Lung (tissue), 12 donors: ENCODE results near the gene OR10H3. TPM values are rescaled to one million over a fixed set of nuclear protein-coding genes. Genes with fewer than 3 reads are reported as not detected.
"Not testable (repeated sequence)": the region's sequence is repeated elsewhere in the genome, so short reads cannot be mapped to it uniquely, and the experiment has no call there.

ENCODE experiments used
- ATAC-seq: fragments of 200-7000 bp; cut with Tn5 transposase; one replicate; pipeline ENCODE4 v1.9.1; 2020; ENCODE audit warnings: moderate number of reproducible peaks; ENCODE audit not compliant: insufficient read depth, low FRiP score
- DNase-seq, 3 donors: peaks; one replicate each; pipeline ENCODE4 v3.0.0-alpha.2; 2013 to 2017
- H3K27ac ChIP-seq, 2 donors: one replicate each; pipeline ENCODE4 v1.5.1; 2013; ENCODE audit warnings: mild to moderate bottlenecking in 2 of 2, moderate library complexity in 2 of 2, control low read depth in 1 of 2, inconsistent platforms in 1 of 2, low read depth in 1 of 2, low read length in 1 of 2
- H3K27me3 ChIP-seq, 3 donors: one replicate each; pipeline ENCODE4 v1.5.1; 2013; ENCODE audit warnings: low read length in 2 of 3; ENCODE audit not compliant: control insufficient read depth in 3 of 3, insufficient read depth in 3 of 3
- H3K36me3 ChIP-seq, 4 donors: one replicate each; pipeline ENCODE4 v1.5.1; 2013; ENCODE audit warnings: low read length in 4 of 4, mild to moderate bottlenecking in 1 of 4, moderate library complexity in 1 of 4; ENCODE audit not compliant: control insufficient read depth in 4 of 4, insufficient read depth in 4 of 4
- H3K4me1 ChIP-seq, 5 donors: one replicate each; pipeline ENCODE4 v1.5.1; 2013; ENCODE audit warnings: low read length in 5 of 5, mild to moderate bottlenecking in 2 of 5, moderate library complexity in 1 of 5; ENCODE audit not compliant: control insufficient read depth in 5 of 5, insufficient read depth in 5 of 5
- H3K4me3 ChIP-seq: one replicate; pipeline ENCODE4 v1.5.1; 2013; ENCODE audit warnings: mild to moderate bottlenecking, control low read depth, moderate library complexity
- H3K9ac ChIP-seq, 2 donors: one replicate each; pipeline ENCODE4 v1.5.1; 2013; ENCODE audit warnings: low read length in 2 of 2, control low read depth in 1 of 2; ENCODE audit not compliant: insufficient read depth in 1 of 2
- H3K9me3 ChIP-seq, 4 donors: one replicate each; pipeline ENCODE4 v1.5.1; 2013; ENCODE audit warnings: low read length in 3 of 4, mild to moderate bottlenecking in 1 of 4, moderate library complexity in 1 of 4; ENCODE audit not compliant: control insufficient read depth in 4 of 4, insufficient read depth in 3 of 4
- CTCF ChIP-seq: IDR thresholded peaks from 2 replicates; pipeline ENCODE4 v1.5.1; 2012; ENCODE audit warnings: mild to moderate bottlenecking; ENCODE audit errors: control extremely low read depth, extremely low read depth
- WGBS, 2 donors: extraction: QIAGEN DNeasy Blood & Tissue Kit; methylation state at CpG; one replicate each; pipeline ENCODE4 v1.1.7; 2013; 5-methylcytosine and 5-hydroxymethylcytosine counted together
- polyA plus RNA-seq, 2 donors: library from polyadenylated mRNA; stranded (reverse); fragments of 200-250 nt; gene quantifications; one replicate each; pipeline ENCODE4 v1.2.1, GENCODE V29; 2013
- total RNA-seq, 2 donors: library from RNA; depleted of rRNA in 1 of 2; stranded (reverse); fragments of >200 nt in 1 of 2; gene quantifications; one replicate each; pipeline ENCODE4 v1.2.1, GENCODE V29; 2014 to 2021
- donor health status: control.
- donor health status: control.
- donor health status: Bipolar disorder and iron deficiency.
- donor health status: healthy.
- donor health status: DM: yes; HTN: yes; CAD: no.

The OR10H3 gene
- total and polyA plus RNA-seq, 4 donors: not detected

DNA sequence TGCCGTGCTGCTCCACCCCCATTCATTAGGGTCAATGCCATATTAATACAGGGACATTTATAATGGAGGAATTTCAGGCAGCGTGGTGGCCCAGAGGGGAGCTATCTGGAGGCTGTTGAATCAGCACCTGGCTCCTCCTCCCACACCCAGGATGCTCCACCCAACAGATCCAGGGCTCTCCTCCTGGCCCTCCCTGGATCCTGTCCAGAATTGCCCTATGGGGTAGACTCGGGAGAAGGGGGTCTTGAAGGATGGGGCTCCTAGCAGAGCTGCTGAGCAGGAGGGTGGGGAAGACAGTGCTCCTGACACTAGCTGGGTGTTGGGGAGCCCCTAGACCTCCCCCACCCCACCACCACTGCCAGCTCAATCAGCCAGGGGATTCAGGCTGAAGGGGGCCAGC lies 44.4 kb downstream of the OR10H3 start:
- Histone ChIP-seq H3K9ac (no peak overlapping the region), H3K36me3 (no peaks in the 10 kb centered on the region), H3K27ac (no peak overlapping the region), H3K4me3 (no peak overlapping the region), H3K9me3 (no peaks in the 10 kb centered on the region), H3K4me1 (peaks cover 0 to 12% (median 9%) of the 10 kb centered on the region in 5 donors), H3K27me3 (no peaks in the 10 kb centered on the region)
- no peak for DNase-seq
- no peak for TF ChIP-seq CTCF
- WGBS, 2 donors: 77% methylated on average over 3 of the region's 3 CpGs
- no peak for ATAC-seq

- H3K27ac ChIP-seq, H3K4me3 ChIP-seq, ATAC-seq, H3K36me3 ChIP-seq, H3K27me3 ChIP-seq, H3K9me3 ChIP-seq, H3K9ac ChIP-seq, DNase-seq: not testable (repeated sequence)
- 33 to 46% methylated on average over 7 of the region's 7 CpGs for WGBS, 2 donors
- H3K4me1 ChIP-seq: peaks cover 0 to 12% (median 9%) of the 10 kb centered on the region in 5 donors
Observed at GRCh38 chr19:15782896-15783295, 45.1 kb downstream of the OR10H3 start.

GRCh38 chr19:15787611-15788155 lies 49.9 kb downstream of the OR10H3 start, which contains the start of gene OR10H5:
Gene OR10H5 (plus strand): TSS chr19:15787661. CDS start chr19:15794049, 6,388 bp downstream.
- no peak for ATAC-seq
- TF ChIP-seq CTCF: no peak
- WGBS, 2 donors: 71 to 79% methylated on average over 6 of the region's 6 CpGs

DNA sequence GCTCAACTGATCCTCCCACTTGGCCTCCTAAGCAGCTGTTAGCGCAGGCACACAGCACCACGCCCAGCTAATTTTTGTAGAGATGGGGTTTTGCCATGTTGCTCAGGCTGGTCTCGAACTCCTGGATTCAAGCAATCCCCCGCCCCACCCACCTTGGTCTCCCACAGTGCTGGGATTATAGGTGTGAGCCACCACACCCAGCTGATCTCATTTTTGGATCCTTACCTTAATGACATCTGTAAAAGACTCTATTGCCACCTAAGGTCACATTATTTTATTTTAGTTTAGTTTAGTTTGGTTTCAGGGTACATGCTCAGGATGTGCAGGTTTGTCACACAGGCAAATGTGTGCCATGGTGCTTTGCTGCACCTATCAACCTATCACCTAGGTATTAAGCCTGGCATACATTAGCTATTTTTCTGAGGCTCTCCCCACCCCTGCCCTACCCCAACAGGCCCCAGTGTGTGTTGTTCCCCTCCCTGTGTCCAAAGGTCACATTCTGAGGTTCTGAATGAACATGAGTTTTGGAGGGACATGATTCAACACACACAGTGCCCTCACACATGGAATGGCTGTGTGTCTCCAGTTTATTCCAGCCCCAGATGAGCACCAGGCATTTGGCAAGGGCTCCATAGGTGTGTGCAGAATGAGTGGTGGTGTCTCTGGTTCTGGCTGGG lies 50.9 kb downstream of the OR10H3 start:
- no peak for TF ChIP-seq CTCF
- ATAC-seq (no peak), DNase-seq (no peak)
- Histone ChIP-seq H3K27me3 (no peaks in the 10 kb centered on the region), H3K4me1 (no peaks in the 10 kb centered on the region), H3K9me3 (no peaks in the 10 kb centered on the region), H3K4me3 (no peak overlapping the region), H3K27ac (no peak overlapping the region), H3K9ac (no peak overlapping the region), H3K36me3 (no peaks in the 10 kb centered on the region)
- 79 to 85% methylated on average over 4 of the region's 4 CpGs for WGBS, 2 donors

More at GRCh38 chr19:15787611-15788155, 49.9 kb downstream of the OR10H3 start, which contains the start of gene OR10H5:
- Histone ChIP-seq H3K36me3 (no peaks in the 10 kb centered on the region), H3K27me3 (no peaks in the 10 kb centered on the region), H3K4me1 (no peaks in the 10 kb centered on the region), H3K9ac (no peak within 1 kb of the TSS), H3K9me3 (no peaks in the 10 kb centered on the region), H3K27ac (no peak within 1 kb of the TSS), H3K4me3 (no peak within 1 kb of the TSS)
- DNase-seq: no peak
